NCI-H1436 treated with DMSO at 0.1 percent for 48 hours (cell line): ENCODE data around the gene XRCC5.

ENCODE experiments used
- DNase-seq: peaks from one replicate; lab custom pipeline; 2025; lab: John Stamatoyannopoulos, UW

Gene XRCC5

DNA sequence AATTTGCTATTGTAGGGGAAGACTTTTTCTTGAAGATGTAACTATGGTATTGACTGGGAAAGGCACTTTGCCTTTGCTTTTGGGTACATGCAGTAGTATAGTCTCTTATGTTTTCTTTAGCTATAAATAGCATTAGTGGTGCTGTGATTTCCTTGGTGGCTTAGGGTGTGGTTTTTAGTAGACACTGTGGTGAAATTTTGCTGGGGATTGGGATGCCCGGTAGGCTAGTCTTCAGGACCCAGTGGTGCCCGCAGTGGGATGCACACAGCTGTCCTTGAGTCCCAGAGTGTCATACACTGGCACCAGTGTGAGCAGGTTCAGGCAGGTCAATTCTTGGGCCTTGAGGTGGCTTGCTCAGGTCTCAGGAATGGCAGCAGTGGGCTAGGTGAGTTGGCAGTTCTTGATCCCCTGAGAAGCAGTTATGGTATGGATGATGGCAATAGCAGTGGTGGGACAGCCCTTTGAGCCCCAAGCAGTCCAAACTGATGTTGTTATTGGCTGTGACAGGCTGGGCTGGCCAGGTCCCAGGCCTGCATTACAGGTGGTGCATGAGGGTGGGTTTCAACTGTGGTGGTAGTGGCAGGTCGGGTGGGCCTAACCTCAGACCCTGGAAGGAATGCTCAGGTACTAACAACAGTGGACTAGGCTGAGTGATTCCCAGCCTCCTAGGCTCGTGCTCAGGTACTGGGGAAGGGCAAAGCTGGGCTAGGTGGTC, 124.3 kb downstream of the XRCC5 start:
- no peak for DNase-seq

DNA sequence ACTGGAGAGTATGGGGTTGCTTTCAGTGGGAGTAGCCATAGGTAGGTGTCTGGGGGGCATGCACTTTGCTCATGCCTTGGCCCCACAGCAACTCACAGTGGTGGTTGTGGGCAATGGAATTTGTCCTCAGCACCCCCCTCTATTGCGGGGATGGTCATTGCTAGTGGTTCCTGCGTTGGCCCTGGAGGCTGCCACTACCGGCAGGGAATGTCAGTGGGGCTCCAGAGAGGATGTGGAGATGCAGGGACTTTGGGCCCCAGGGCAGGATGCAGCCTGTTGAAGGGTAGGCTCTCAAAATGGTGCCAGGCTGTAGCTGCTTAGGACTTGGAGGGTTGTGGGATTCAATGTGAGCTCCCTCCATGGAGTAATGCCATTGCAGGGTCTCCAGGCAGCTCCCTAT, 125.0 kb downstream of the XRCC5 start:
- DNase-seq: no peak

- DNase-seq: no peak
These were observed 126.3 kb downstream of the XRCC5 start for GRCh38 chr2:216235462-216235861.

DNA sequence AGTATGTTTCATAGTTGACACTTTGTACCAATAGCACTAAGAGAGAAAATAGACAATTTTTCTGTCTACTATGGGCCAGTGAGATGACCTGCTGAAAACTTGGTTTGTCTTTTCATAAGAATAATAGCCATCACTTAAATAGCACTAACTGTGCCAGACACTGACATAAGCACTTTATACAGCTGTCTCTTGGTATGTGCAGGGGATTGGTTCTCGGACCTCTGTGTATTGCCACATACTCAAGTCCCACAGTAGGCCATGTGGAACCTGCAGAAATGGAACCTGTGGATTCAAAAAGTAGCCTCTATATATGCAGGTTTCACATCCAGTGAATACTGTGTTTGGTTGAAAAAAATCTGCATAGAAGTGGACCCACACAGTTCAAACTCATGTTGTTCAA, 126.7 kb downstream of the XRCC5 start:
- no peak for DNase-seq

GRCh38 chr2:216236486-216236885, 127.3 kb downstream of the XRCC5 start:
- no peak for DNase-seq

- DNase-seq: peak; percentile 1
These were observed 133.2 kb downstream of the XRCC5 start for GRCh38 chr2:216242365-216242764.

- no peak for DNase-seq
These were observed 133.9 kb downstream of the XRCC5 start for GRCh38 chr2:216243026-216243425.

GRCh38 chr2:216245391-216245975, 136.3 kb downstream of the XRCC5 start:
- DNase-seq: no peak

GRCh38 chr2:216246766-216247165, 137.6 kb downstream of the XRCC5 start:
- no peak for DNase-seq
